DND-41 (cell line): ENCODE data around the gene MB21D2.

ENCODE experiments used
- CTCF ChIP-seq: IDR thresholded peaks from 2 replicates; pipeline ENCODE4 v1.5.1; 2012; ENCODE audit warnings: borderline replicate concordance, low read length, moderate library complexity, mild to moderate bottlenecking; ENCODE audit not compliant: poor library complexity, severe bottlenecking; ENCODE audit errors: extremely low read depth
- EZH2 ChIP-seq: IDR thresholded peaks from 3 replicates; pipeline ENCODE4 v1.6.1; 2012; ENCODE audit warnings: borderline replicate concordance, low read depth, mild to moderate bottlenecking, moderate library complexity, low read length, inconsistent platforms; ENCODE audit not compliant: severe bottlenecking

- TF ChIP-seq CTCF: no peak
- TF ChIP-seq EZH2: no peak
Observed at GRCh38 chr3:192862408-192863090, 55.1 kb downstream of the MB21D2 start.
